ENCODE data around the gene SPEN.

SPEN gene

DNA sequence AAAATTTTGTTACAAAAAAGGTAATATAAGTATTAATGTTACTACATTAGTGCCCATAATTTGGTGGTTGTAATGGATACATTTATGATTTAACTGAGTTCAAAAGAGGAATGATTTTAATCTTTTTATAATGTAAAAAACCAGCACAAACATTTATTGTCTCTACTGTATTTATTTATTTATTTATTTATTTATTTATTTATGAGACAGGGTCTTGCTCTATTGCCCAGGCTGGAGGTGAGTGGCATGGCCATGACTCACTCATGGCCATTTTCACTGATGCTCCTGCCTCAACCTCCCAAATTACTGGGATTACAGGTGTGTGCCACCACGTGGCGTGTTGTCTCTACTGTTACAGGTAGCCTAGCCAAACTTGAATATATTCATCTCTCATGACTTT, 21.9 kb downstream of the SPEN start:
- Histone ChIP-seq H3K4me2 (ENCODE audit: insufficient read depth, low read length) (no peak overlapping the region), H3K4me1 (ENCODE audit: insufficient read depth, low read length) (no peaks in the 10 kb centered on the region), H3K79me2 (ENCODE audit: insufficient read depth, low read length) (peaks cover 98% of the 10 kb centered on the region), H3K4me3 (ENCODE audit: low read depth in 1 of 2, low read length in 2 of 2) (no peak overlapping the region), H3K27me3 (ENCODE audit: insufficient read depth, low read length, poor library complexity) (no peaks in the 10 kb centered on the region), H3K27ac (ENCODE audit: low read length) (no peak overlapping the region), H2AFZ (ENCODE audit: low read depth, low read length) (no peak overlapping the region), H3K9me3 (ENCODE audit: insufficient read depth, low read length, severe bottlenecking) (no peaks in the 10 kb centered on the region), H4K20me1 (ENCODE audit: insufficient read depth, low read length) (peaks cover 87% of the 10 kb centered on the region), H3K9ac (ENCODE audit: low read depth, low read length) (no peak overlapping the region), H3K36me3 (ENCODE audit: insufficient read depth, low read length) (peaks cover 23% of the 10 kb centered on the region)
- ATAC-seq (ENCODE audit: insufficient read depth, low read depth) (no peak), DNase-seq (no peak)
- TF ChIP-seq EZH2 (IDR thresholded peaks at IDR 0.05; ENCODE audit: borderline replicate concordance, low read depth, low read length, severe bottlenecking), result no peak

DNA sequence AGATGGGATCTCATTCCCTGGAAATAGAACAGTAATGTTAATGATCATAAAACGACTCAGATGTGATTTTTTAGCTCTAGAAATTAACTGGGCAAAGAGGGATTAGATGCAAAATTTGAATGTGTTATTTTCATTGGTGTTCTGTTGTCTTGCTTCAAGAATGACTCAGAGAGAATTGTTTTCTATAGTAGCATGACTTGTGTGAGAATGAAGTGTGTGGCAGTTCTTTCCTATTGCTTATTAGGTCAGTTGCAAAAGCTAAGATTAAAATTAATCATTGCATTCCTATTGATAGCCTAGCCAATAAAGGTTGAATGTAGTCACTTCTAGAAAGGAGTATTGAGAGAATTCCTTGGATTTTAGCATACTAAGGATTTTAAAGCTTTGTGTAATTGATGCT, 22.9 kb downstream of the SPEN start:
- no peak for ATAC-seq (ENCODE audit: insufficient read depth, low read depth)
- H3K36me3 ChIP-seq (ENCODE audit: insufficient read depth, low read length), result peaks cover 32% of the 10 kb centered on the region
- no peak for DNase-seq
- no peak overlapping the region for H3K27ac ChIP-seq (ENCODE audit: low read length)
- no peaks in the 10 kb centered on the region for H3K9me3 ChIP-seq (ENCODE audit: insufficient read depth, low read length, severe bottlenecking)
- H2AFZ ChIP-seq (ENCODE audit: low read depth, low read length), result no peak overlapping the region
- H3K4me3 ChIP-seq (ENCODE audit: low read depth in 1 of 2, low read length in 2 of 2), result no peak overlapping the region
- H3K27me3 ChIP-seq (ENCODE audit: insufficient read depth, low read length, poor library complexity), result no peaks in the 10 kb centered on the region
- H4K20me1 ChIP-seq (ENCODE audit: insufficient read depth, low read length), result peaks cover 86% of the 10 kb centered on the region
- no peak for TF ChIP-seq EZH2 (IDR thresholded peaks at IDR 0.05; ENCODE audit: borderline replicate concordance, low read depth, low read length, severe bottlenecking)
- TF ChIP-seq, protein P1, sequence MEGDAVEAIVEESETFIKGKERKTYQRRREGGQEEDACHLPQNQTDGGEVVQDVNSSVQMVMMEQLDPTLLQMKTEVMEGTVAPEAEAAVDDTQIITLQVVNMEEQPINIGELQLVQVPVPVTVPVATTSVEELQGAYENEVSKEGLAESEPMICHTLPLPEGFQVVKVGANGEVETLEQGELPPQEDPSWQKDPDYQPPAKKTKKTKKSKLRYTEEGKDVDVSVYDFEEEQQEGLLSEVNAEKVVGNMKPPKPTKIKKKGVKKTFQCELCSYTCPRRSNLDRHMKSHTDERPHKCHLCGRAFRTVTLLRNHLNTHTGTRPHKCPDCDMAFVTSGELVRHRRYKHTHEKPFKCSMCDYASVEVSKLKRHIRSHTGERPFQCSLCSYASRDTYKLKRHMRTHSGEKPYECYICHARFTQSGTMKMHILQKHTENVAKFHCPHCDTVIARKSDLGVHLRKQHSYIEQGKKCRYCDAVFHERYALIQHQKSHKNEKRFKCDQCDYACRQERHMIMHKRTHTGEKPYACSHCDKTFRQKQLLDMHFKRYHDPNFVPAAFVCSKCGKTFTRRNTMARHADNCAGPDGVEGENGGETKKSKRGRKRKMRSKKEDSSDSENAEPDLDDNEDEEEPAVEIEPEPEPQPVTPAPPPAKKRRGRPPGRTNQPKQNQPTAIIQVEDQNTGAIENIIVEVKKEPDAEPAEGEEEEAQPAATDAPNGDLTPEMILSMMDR (IDR thresholded peaks at IDR 0.05; ENCODE audit: borderline replicate concordance, extremely low read depth, low read length, poor library complexity, severe bottlenecking), result no peak
- H3K4me1 ChIP-seq (ENCODE audit: insufficient read depth, low read length), result no peaks in the 10 kb centered on the region
- no peak overlapping the region for H3K9ac ChIP-seq (ENCODE audit: low read depth, low read length)
- peaks cover 98% of the 10 kb centered on the region for H3K79me2 ChIP-seq (ENCODE audit: insufficient read depth, low read length)
- H3K4me2 ChIP-seq (ENCODE audit: insufficient read depth, low read length), result no peak overlapping the region

DNA sequence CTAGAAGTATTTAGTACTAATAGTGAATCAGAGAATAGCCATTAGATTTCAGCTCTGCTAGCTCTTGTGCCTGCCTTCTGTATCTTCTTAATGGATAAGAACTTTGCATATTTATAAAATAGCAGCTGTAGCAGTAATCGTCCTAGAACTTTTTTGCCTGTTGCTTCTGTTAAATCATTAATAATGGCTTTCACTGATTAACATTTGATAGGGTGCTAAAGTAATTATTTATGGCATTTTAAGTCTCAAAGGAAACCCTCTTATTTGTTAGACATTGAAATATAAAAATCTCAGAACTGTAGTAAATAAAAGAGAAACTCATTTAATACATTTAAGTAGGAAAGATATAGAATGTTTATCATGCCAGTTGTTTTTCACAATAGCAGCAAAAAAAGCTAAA, 27.0 kb downstream of the SPEN start:
- Histone ChIP-seq H3K9ac (ENCODE audit: low read depth, low read length) (no peak overlapping the region), H4K20me1 (ENCODE audit: insufficient read depth, low read length) (peaks cover 91% of the 10 kb centered on the region), H3K27me3 (ENCODE audit: insufficient read depth, low read length, poor library complexity) (no peaks in the 10 kb centered on the region), H3K79me2 (ENCODE audit: insufficient read depth, low read length) (peaks cover 99% of the 10 kb centered on the region), H3K4me2 (ENCODE audit: insufficient read depth, low read length) (no peak overlapping the region), H3K27ac (ENCODE audit: low read length) (no peak overlapping the region), H2AFZ (ENCODE audit: low read depth, low read length) (no peak overlapping the region), H3K4me1 (ENCODE audit: insufficient read depth, low read length) (no peaks in the 10 kb centered on the region), H3K9me3 (ENCODE audit: insufficient read depth, low read length, severe bottlenecking) (no peaks in the 10 kb centered on the region), H3K36me3 (ENCODE audit: insufficient read depth, low read length) (peaks cover 63% of the 10 kb centered on the region), H3K4me3 (ENCODE audit: low read depth in 1 of 2, low read length in 2 of 2) (no peak overlapping the region)
- no peak for ATAC-seq (ENCODE audit: insufficient read depth, low read depth)
- TF ChIP-seq, protein P1 (IDR thresholded peaks at IDR 0.05; ENCODE audit: borderline replicate concordance, extremely low read depth, low read length, poor library complexity, severe bottlenecking), result no peak
- TF ChIP-seq EZH2 (IDR thresholded peaks at IDR 0.05; ENCODE audit: borderline replicate concordance, low read depth, low read length, severe bottlenecking), result no peak
- no peak for DNase-seq

DNA sequence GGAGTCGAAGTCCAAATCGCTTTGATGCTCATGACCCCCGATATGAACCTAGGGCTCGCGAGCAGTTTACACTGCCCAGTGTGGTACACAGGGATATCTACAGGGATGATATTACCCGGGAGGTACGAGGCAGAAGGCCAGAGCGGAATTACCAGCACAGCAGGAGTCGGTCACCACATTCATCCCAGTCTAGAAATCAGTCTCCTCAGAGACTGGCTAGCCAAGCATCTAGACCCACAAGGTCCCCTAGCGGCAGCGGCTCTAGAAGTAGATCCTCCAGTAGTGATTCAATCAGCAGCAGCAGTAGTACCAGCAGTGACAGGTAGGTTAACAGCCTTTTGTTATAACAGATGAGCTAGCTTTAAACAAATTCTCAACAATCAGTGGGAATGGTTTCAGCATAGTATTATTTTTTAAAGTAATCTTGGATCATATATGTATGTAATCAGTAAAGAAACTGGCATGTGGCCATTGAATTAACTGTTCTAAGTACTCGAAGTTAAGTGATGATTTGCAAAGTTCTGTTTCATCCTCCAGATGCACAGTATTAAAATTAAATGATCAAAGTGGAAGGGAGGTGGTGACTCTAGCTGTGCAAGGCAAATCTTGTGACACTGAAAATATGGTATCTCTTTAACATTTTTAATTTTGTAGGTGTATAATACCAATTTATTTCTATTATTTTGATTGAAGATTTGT, 29.0 kb downstream of the SPEN start:
- TF ChIP-seq, protein P1 (IDR thresholded peaks at IDR 0.05; ENCODE audit: borderline replicate concordance, extremely low read depth, low read length, poor library complexity, severe bottlenecking), result no peak
- TF ChIP-seq EZH2 (IDR thresholded peaks at IDR 0.05; ENCODE audit: borderline replicate concordance, low read depth, low read length, severe bottlenecking), result no peak
- Histone ChIP-seq H3K9me3 (ENCODE audit: insufficient read depth, low read length, severe bottlenecking) (no peaks in the 10 kb centered on the region), H3K9ac (ENCODE audit: low read depth, low read length) (no peak overlapping the region), H3K79me2 (ENCODE audit: insufficient read depth, low read length) (peaks cover 99% of the 10 kb centered on the region), H3K4me2 (ENCODE audit: insufficient read depth, low read length) (no peak overlapping the region), H4K20me1 (ENCODE audit: insufficient read depth, low read length) (peaks cover 87% of the 10 kb centered on the region), H3K4me3 (ENCODE audit: low read depth in 1 of 2, low read length in 2 of 2) (no peak overlapping the region), H3K27me3 (ENCODE audit: insufficient read depth, low read length, poor library complexity) (no peaks in the 10 kb centered on the region), H3K36me3 (ENCODE audit: insufficient read depth, low read length) (peaks cover 77% of the 10 kb centered on the region), H2AFZ (ENCODE audit: low read depth, low read length) (no peak overlapping the region), H3K27ac (ENCODE audit: low read length) (no peak overlapping the region), H3K4me1 (ENCODE audit: insufficient read depth, low read length) (no peaks in the 10 kb centered on the region)
- no peak for DNase-seq
- no peak for ATAC-seq (ENCODE audit: insufficient read depth, low read depth)
